PC-9 (cell line): ENCODE results near the gene ACTR5.

Experiments
- CTCF ChIP-seq: fragments of 200-600 bp; sonication (generic); conservative IDR thresholded peaks from 2 replicates; pipeline ENCODE4 v1.6.1; 2017; ENCODE audit warnings: mixed run types, antibody characterized with exemption, mild to moderate bottlenecking, moderate library complexity
- EZH2 ChIP-seq: fragments of 200-600 bp; sonication (generic); IDR thresholded peaks from 2 replicates; pipeline ENCODE4 v1.8.0; 2017; ENCODE audit warnings: antibody characterized with exemption, low read depth

- TF ChIP-seq CTCF (no peak), EZH2 (no peak)
These were observed 25.6 kb upstream of the ACTR5 start for GRCh38 chr20:38722683-38723016.
